DND-41 (cell line): Measurements from ENCODE around the gene MRPL24.
A peak's percentile ranks its signal among the peaks of the same experiment; 100 is the strongest.

Experiments
- ATAC-seq: fragments of 200-7000 bp; cut with Tn5 transposase; 3 replicates; pipeline ENCODE4 v1.9.1; 2021; ENCODE audit warnings: low read depth; ENCODE audit not compliant: insufficient read depth
- DNase-seq: peaks from one replicate; pipeline ENCODE4 v3.0.0-alpha.2; 2020
- H2AFZ ChIP-seq: 2 replicates; pipeline ENCODE4 v1.6.0; 2012; ENCODE audit warnings: low read depth, low read length
- H3K27ac ChIP-seq: 2 replicates; pipeline ENCODE4 v1.5.1; 2012; ENCODE audit warnings: low read length, inconsistent platforms
- H3K27me3 ChIP-seq: fragments of 200-600 bp; sonication (generic); 2 replicates; pipeline ENCODE4 v1.6.0; 2012; ENCODE audit warnings: low read length, mild to moderate bottlenecking, inconsistent platforms; ENCODE audit not compliant: insufficient read depth, poor library complexity
- H3K36me3 ChIP-seq: 2 replicates; pipeline ENCODE4 v1.5.1; 2012; ENCODE audit warnings: low read length, inconsistent platforms; ENCODE audit not compliant: insufficient read depth
- H3K4me1 ChIP-seq: 2 replicates; pipeline ENCODE4 v1.5.1; 2012; ENCODE audit warnings: mild to moderate bottlenecking, low read length; ENCODE audit not compliant: insufficient read depth
- H3K4me2 ChIP-seq: 2 replicates; pipeline ENCODE4 v1.6.0; 2012; ENCODE audit warnings: mild to moderate bottlenecking, moderate library complexity, low read length, inconsistent platforms; ENCODE audit not compliant: insufficient read depth
- H3K4me3 ChIP-seq, 2 experiments: fragments of 200-600 bp in 1 of 2; shearing (Covaris generic) in 1 of 2; 2 replicates each; pipeline ENCODE4 v1.5.1; 2012 to 2016; ENCODE audit warnings: inconsistent platforms in 2 of 2, low read length in 2 of 2, mild to moderate bottlenecking in 2 of 2, low read depth in 1 of 2, moderate library complexity in 1 of 2
- H3K79me2 ChIP-seq: 2 replicates; pipeline ENCODE4 v1.6.0; 2012; ENCODE audit warnings: low read length, inconsistent platforms; ENCODE audit not compliant: insufficient read depth
- H3K9ac ChIP-seq: 2 replicates; pipeline ENCODE4 v1.6.0; 2012; ENCODE audit warnings: low read depth, mild to moderate bottlenecking, inconsistent platforms, low read length, moderate library complexity
- H3K9me3 ChIP-seq: 2 replicates; pipeline ENCODE4 v1.5.1; 2012; ENCODE audit warnings: low read length, moderate library complexity, mild to moderate bottlenecking, inconsistent platforms; ENCODE audit not compliant: insufficient read depth, severe bottlenecking
- H4K20me1 ChIP-seq: 2 replicates; pipeline ENCODE4 v1.6.0; 2012; ENCODE audit warnings: low read length; ENCODE audit not compliant: insufficient read depth
- EZH2 ChIP-seq: IDR thresholded peaks from 3 replicates; pipeline ENCODE4 v1.6.1; 2012; ENCODE audit warnings: borderline replicate concordance, low read depth, mild to moderate bottlenecking, moderate library complexity, low read length, inconsistent platforms; ENCODE audit not compliant: severe bottlenecking
- TF ChIP-seq, protein P1 (sequence below): IDR thresholded peaks from 2 replicates; pipeline ENCODE4 v1.5.1; 2012; ENCODE audit warnings: borderline replicate concordance, low read length, moderate library complexity, mild to moderate bottlenecking; ENCODE audit not compliant: poor library complexity, severe bottlenecking; ENCODE audit errors: extremely low read depth

MRPL24 gene

DNA sequence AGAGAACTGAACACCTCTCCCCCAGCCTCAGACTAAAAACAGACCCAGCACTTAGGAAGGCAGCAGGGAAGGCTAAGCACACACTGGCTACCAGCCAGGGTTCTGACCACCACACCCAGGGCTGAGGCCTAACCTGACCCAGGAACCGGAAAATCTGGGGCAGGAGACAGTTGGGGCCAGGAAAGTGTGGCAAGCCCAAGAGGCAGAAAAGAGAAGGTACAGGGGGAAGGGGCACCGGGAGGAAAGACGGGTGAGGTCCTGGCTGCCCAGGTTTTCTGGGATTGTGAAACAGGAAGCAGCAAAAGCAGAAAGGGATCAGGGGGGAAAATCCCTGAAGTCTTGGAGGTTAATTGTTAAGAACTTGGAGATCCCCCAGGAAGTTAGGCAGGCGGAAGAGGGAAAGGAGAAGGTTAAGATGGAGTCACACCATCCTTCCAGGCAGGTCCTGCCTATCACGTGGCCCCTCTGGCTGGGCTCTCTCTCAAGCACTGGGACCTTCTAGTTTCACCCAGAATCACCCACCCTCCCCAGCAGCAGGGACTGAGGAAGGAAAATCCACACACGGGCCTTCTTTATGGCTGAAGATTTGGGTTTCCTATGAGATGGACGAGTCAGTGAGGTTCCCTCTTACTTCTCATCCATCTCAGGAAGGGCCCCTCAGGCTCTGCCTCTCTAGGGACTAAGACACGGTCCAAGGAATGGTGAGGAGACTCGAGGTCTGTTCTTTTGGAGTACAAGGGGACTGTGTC, 8.0 kb upstream of the MRPL24 start:
- H3K4me1 ChIP-seq: peaks cover 70% of the 10 kb centered on the region
- peak overlapping the region; percentile 92 for H3K4me2 ChIP-seq
- H3K4me3 ChIP-seq: peak overlapping the region in 1 of 2 experiments; percentile 89; a peak in 3 of 4 replicates
- TF ChIP-seq, protein P1, sequence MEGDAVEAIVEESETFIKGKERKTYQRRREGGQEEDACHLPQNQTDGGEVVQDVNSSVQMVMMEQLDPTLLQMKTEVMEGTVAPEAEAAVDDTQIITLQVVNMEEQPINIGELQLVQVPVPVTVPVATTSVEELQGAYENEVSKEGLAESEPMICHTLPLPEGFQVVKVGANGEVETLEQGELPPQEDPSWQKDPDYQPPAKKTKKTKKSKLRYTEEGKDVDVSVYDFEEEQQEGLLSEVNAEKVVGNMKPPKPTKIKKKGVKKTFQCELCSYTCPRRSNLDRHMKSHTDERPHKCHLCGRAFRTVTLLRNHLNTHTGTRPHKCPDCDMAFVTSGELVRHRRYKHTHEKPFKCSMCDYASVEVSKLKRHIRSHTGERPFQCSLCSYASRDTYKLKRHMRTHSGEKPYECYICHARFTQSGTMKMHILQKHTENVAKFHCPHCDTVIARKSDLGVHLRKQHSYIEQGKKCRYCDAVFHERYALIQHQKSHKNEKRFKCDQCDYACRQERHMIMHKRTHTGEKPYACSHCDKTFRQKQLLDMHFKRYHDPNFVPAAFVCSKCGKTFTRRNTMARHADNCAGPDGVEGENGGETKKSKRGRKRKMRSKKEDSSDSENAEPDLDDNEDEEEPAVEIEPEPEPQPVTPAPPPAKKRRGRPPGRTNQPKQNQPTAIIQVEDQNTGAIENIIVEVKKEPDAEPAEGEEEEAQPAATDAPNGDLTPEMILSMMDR: no peak
- TF ChIP-seq EZH2: no peak
- peaks cover 56% of the 10 kb centered on the region for H4K20me1 ChIP-seq
- DNase-seq: no peak
- peak overlapping the region; percentile 97 for H3K9ac ChIP-seq
- no peaks in the 10 kb centered on the region for H3K9me3 ChIP-seq
- no peak overlapping the region for H2AFZ ChIP-seq
- peaks cover 53% of the 10 kb centered on the region for H3K36me3 ChIP-seq
- ATAC-seq: no peak
- peak overlapping the region; percentile 93 for H3K27ac ChIP-seq
- H3K27me3 ChIP-seq: no peaks in the 10 kb centered on the region
- H3K79me2 ChIP-seq: peaks cover 92% of the 10 kb centered on the region

DNA sequence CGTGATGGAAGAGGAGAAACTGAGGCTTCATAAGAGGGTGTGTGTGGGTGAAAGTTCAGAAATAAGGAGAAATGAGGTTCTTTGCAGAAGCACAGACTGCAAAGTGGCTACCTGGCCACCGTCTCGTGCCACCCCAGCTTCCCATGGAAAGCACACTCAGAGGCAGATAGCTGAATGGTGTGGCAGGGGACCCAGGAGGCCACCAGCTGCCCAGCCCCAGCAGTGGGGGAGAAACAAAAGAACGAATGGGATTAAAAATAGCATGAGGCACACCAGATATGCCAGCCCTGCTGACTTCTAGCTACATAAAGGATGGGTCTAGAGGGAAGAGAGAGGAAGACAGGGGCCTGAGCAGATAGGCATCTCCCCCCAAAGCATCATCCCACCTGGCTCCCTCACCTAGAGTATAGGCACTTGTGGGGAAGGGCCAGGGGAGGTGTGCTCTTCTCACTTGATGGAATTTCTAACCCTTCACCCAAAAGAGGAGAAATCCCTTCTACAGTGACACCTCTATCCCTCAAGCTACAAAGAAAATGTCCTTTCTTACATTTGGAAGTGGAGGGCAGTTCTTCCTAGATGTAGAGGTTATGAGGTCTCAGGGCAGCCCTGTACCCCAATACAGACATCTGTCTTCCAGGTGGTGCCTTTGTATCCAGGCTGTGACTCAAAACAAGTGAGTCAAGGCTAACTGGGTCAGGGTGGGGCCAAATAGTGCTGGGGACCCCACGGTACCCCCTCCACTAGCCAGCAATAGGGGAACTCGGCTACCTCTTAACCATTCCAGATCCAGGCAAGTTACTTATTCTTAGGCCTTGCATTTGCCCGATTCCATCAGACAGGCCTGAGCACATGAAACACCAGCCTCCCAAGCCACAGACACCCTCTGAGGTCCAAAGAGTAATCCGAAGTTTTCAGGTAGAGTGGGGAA, 7.1 kb upstream of the MRPL24 start:
- H4K20me1 ChIP-seq: peaks cover 56% of the 10 kb centered on the region
- peak overlapping the region in 1 of 2 experiments; percentile 89; a peak in 3 of 4 replicates for H3K4me3 ChIP-seq
- no peak for DNase-seq
- H3K4me1 ChIP-seq: peaks cover 62% of the 10 kb centered on the region
- no peaks in the 10 kb centered on the region for H3K27me3 ChIP-seq
- peak overlapping the region; percentile 92 for H3K4me2 ChIP-seq
- H3K79me2 ChIP-seq: peaks cover 89% of the 10 kb centered on the region
- H2AFZ ChIP-seq: no peak overlapping the region
- TF ChIP-seq EZH2: no peak
- TF ChIP-seq, protein P1: no peak
- H3K36me3 ChIP-seq: peaks cover 61% of the 10 kb centered on the region
- peak overlapping the region; percentile 97 for H3K9ac ChIP-seq
- H3K27ac ChIP-seq: peak overlapping the region; percentile 93
- H3K9me3 ChIP-seq: no peaks in the 10 kb centered on the region
- ATAC-seq: no peak

GRCh38 chr1:156746728-156747631, 6.1 kb upstream of the MRPL24 start:
- Histone ChIP-seq H2AFZ (no peak overlapping the region), H3K4me2 (peak overlapping the region; percentile 92), H3K36me3 (peaks cover 67% of the 10 kb centered on the region), H3K9ac (peak overlapping the region; percentile 97), H4K20me1 (peaks cover 56% of the 10 kb centered on the region), H3K79me2 (peaks cover 79% of the 10 kb centered on the region), H3K27ac (peak overlapping the region; percentile 93), H3K4me1 (peaks cover 58% of the 10 kb centered on the region), H3K27me3 (no peaks in the 10 kb centered on the region), H3K4me3 (peak overlapping the region in 1 of 2 experiments; percentile 89; a peak in 2 of 4 replicates), H3K9me3 (no peaks in the 10 kb centered on the region)
- ATAC-seq (peak; percentile 42), DNase-seq (peak; percentile 79)
- TF ChIP-seq EZH2: no peak
- TF ChIP-seq, protein P1: no peak
